T-helper 2 cell treated with Interferon-gamma antibody and Interleukin-4, amounts not matched to agents 5 μg/mL and 100 μg/mL, for 36 hours (primary cell): ENCODE measurements around the gene CTNNA3.

Experiments used
- DNase-seq: peaks from one replicate; pipeline ENCODE4 v3.0.0; 2021; ENCODE audit warnings: low spot score
- H3K27ac Mint-ChIP-seq: one replicate; pipeline ENCODE4 v1.8.0; 2021; ENCODE audit warnings: mild to moderate bottlenecking, mixed read lengths
- H3K27me3 Mint-ChIP-seq: one replicate; pipeline ENCODE4 v1.8.0; 2021; ENCODE audit warnings: low read depth, mixed read lengths
- H3K36me3 Mint-ChIP-seq: one replicate; pipeline ENCODE4 v1.8.0; 2021; ENCODE audit warnings: low read depth, mixed read lengths
- H3K4me1 Mint-ChIP-seq: one replicate; pipeline ENCODE4 v1.8.0; 2021; ENCODE audit warnings: low read depth, mixed read lengths
- H3K4me3 Mint-ChIP-seq: one replicate; pipeline ENCODE4 v1.8.0; 2022; ENCODE audit warnings: mild to moderate bottlenecking, moderate library complexity, mixed read lengths
- H3K9me3 Mint-ChIP-seq: one replicate; pipeline ENCODE4 v1.8.0; 2021; ENCODE audit warnings: mixed read lengths

Gene CTNNA3

GRCh38 chr10:66877361-66877760 is 818.6 kb downstream of the CTNNA3 start:
- Mint-ChIP-seq H3K4me1 (no peaks in the 10 kb centered on the region), H3K27ac (no peak overlapping the region), H3K4me3 (no peak overlapping the region), H3K9me3 (no peaks in the 10 kb centered on the region), H3K27me3 (no peaks in the 10 kb centered on the region), H3K36me3 (no peaks in the 10 kb centered on the region)
- no peak for DNase-seq

- Mint-ChIP-seq H3K27ac (no peak overlapping the region), H3K9me3 (no peaks in the 10 kb centered on the region)
Measured at GRCh38 chr10:66869635-66870034, 826.4 kb downstream of the CTNNA3 start.

GRCh38 chr10:66862687-66863258 is 833.2 kb downstream of the CTNNA3 start:
- H3K4me1 Mint-ChIP-seq = no peaks in the 10 kb centered on the region
- no peak overlapping the region for H3K27ac Mint-ChIP-seq
- H3K4me3 Mint-ChIP-seq = no peak overlapping the region
- no peaks in the 10 kb centered on the region for H3K36me3 Mint-ChIP-seq
- DNase-seq = no peak
- H3K27me3 Mint-ChIP-seq = no peaks in the 10 kb centered on the region
- H3K9me3 Mint-ChIP-seq = peaks cover 1% of the 10 kb centered on the region

More at GRCh38 chr10:66869635-66870034, 826.4 kb downstream of the CTNNA3 start:
- Mint-ChIP-seq H3K36me3 (no peaks in the 10 kb centered on the region), H3K4me3 (no peak overlapping the region), H3K4me1 (no peaks in the 10 kb centered on the region), H3K27me3 (no peaks in the 10 kb centered on the region)
- no peak for DNase-seq

- Mint-ChIP-seq H3K4me3 (no peak overlapping the region), H3K36me3 (no peaks in the 10 kb centered on the region), H3K4me1 (no peaks in the 10 kb centered on the region), H3K27me3 (no peaks in the 10 kb centered on the region), H3K9me3 (peaks cover 5% of the 10 kb centered on the region), H3K27ac (no peak overlapping the region)
- no peak for DNase-seq
Measured at GRCh38 chr10:66860376-66860945, 835.5 kb downstream of the CTNNA3 start.

- DNase-seq = no peak
- no peaks in the 10 kb centered on the region for H3K27me3 Mint-ChIP-seq
- no peaks in the 10 kb centered on the region for H3K4me1 Mint-ChIP-seq
- H3K4me3 Mint-ChIP-seq = no peak overlapping the region
- no peak overlapping the region for H3K27ac Mint-ChIP-seq
- no peaks in the 10 kb centered on the region for H3K36me3 Mint-ChIP-seq
- peaks cover 4% of the 10 kb centered on the region for H3K9me3 Mint-ChIP-seq
Measured at GRCh38 chr10:66852811-66853210, 843.2 kb downstream of the CTNNA3 start.

GRCh38 chr10:66848856-66849255 is 847.1 kb downstream of the CTNNA3 start:
- no peak for DNase-seq
- Mint-ChIP-seq H3K4me1 (no peaks in the 10 kb centered on the region), H3K36me3 (no peaks in the 10 kb centered on the region), H3K9me3 (no peaks in the 10 kb centered on the region), H3K4me3 (no peak overlapping the region), H3K27ac (no peak overlapping the region), H3K27me3 (no peaks in the 10 kb centered on the region)

- Mint-ChIP-seq H3K36me3 (no peaks in the 10 kb centered on the region), H3K27me3 (no peaks in the 10 kb centered on the region), H3K9me3 (no peaks in the 10 kb centered on the region), H3K4me1 (no peaks in the 10 kb centered on the region), H3K27ac (no peak overlapping the region), H3K4me3 (no peak overlapping the region)
- no peak for DNase-seq
Measured at GRCh38 chr10:66844176-66844942, 851.6 kb downstream of the CTNNA3 start.

- Mint-ChIP-seq H3K36me3 (no peaks in the 10 kb centered on the region), H3K4me1 (no peaks in the 10 kb centered on the region), H3K9me3 (no peaks in the 10 kb centered on the region), H3K27me3 (no peaks in the 10 kb centered on the region), H3K27ac (no peak overlapping the region), H3K4me3 (no peak overlapping the region)
- no peak for DNase-seq
Measured at GRCh38 chr10:66843396-66843795, 852.6 kb downstream of the CTNNA3 start.

- no peaks in the 10 kb centered on the region for H3K9me3 Mint-ChIP-seq
- H3K4me1 Mint-ChIP-seq = no peaks in the 10 kb centered on the region
- no peaks in the 10 kb centered on the region for H3K27me3 Mint-ChIP-seq
- no peak overlapping the region for H3K27ac Mint-ChIP-seq
- H3K36me3 Mint-ChIP-seq = no peaks in the 10 kb centered on the region
- no peak for DNase-seq
- no peak overlapping the region for H3K4me3 Mint-ChIP-seq
Measured at GRCh38 chr10:66842867-66843266, 853.1 kb downstream of the CTNNA3 start.

GRCh38 chr10:66842371-66842770 is 853.6 kb downstream of the CTNNA3 start:
- Mint-ChIP-seq H3K27me3 (no peaks in the 10 kb centered on the region), H3K4me3 (no peak overlapping the region), H3K36me3 (no peaks in the 10 kb centered on the region), H3K9me3 (no peaks in the 10 kb centered on the region), H3K27ac (no peak overlapping the region), H3K4me1 (no peaks in the 10 kb centered on the region)
- no peak for DNase-seq

GRCh38 chr10:66838656-66839055 is 857.3 kb downstream of the CTNNA3 start:
- no peak overlapping the region for H3K27ac Mint-ChIP-seq
- no peaks in the 10 kb centered on the region for H3K27me3 Mint-ChIP-seq
- no peak for DNase-seq
- no peaks in the 10 kb centered on the region for H3K36me3 Mint-ChIP-seq
- H3K4me3 Mint-ChIP-seq = no peak overlapping the region
- H3K4me1 Mint-ChIP-seq = no peaks in the 10 kb centered on the region
- H3K9me3 Mint-ChIP-seq = no peaks in the 10 kb centered on the region

GRCh38 chr10:66837990-66838389 is 858.0 kb downstream of the CTNNA3 start:
- no peak for DNase-seq
- Mint-ChIP-seq H3K4me3 (no peak overlapping the region), H3K4me1 (no peaks in the 10 kb centered on the region), H3K36me3 (no peaks in the 10 kb centered on the region), H3K9me3 (no peaks in the 10 kb centered on the region), H3K27me3 (no peaks in the 10 kb centered on the region), H3K27ac (no peak overlapping the region)

GRCh38 chr10:66837335-66837734 is 858.7 kb downstream of the CTNNA3 start:
- DNase-seq = no peak

GRCh38 chr10:66836771-66837170 is 859.2 kb downstream of the CTNNA3 start:
- no peak overlapping the region for H3K27ac Mint-ChIP-seq
- no peak for DNase-seq
- H3K9me3 Mint-ChIP-seq = no peaks in the 10 kb centered on the region
- H3K27me3 Mint-ChIP-seq = no peaks in the 10 kb centered on the region
- no peaks in the 10 kb centered on the region for H3K4me1 Mint-ChIP-seq
- H3K36me3 Mint-ChIP-seq = no peaks in the 10 kb centered on the region
- no peak overlapping the region for H3K4me3 Mint-ChIP-seq

More at GRCh38 chr10:66837335-66837734, 858.7 kb downstream of the CTNNA3 start:
- Mint-ChIP-seq H3K36me3 (no peaks in the 10 kb centered on the region), H3K4me1 (no peaks in the 10 kb centered on the region), H3K4me3 (no peak overlapping the region), H3K27me3 (no peaks in the 10 kb centered on the region), H3K9me3 (no peaks in the 10 kb centered on the region), H3K27ac (no peak overlapping the region)
